Activated B cell treated with CpG ODN at 0.5 μM for 24 hours (primary cell): ENCODE measurements around the gene AGAP1. TPM values are rescaled to one million over a fixed set of nuclear protein-coding genes. Genes with fewer than 3 reads are reported as not detected.

Source experiments
- ATAC-seq: fragments of 200-7000 bp; cut with Tn5 transposase; one replicate; pipeline ENCODE4 v1.10.0; 2021; ENCODE audit warnings: low read depth, mild to moderate bottlenecking, moderate library complexity
- CTCF ChIA-PET: fragments of 350-600 bp; sonication (Branson Sonifier 250); formaldehyde crosslinking; loops from one replicate; lab custom pipeline; 2021; ENCODE audit warnings: antibody characterized with exemption; lab: Charles Lee
- POLR2A ChIA-PET: fragments of 350-600 bp; sonication (Branson Sonifier 250); formaldehyde crosslinking; loops from one replicate; lab custom pipeline; 2021; ENCODE audit warnings: antibody characterized with exemption; lab: Charles Lee
- DNase-seq: peaks from one replicate; pipeline ENCODE4 v3.0.0; 2022
- H3K27ac Mint-ChIP-seq: one replicate; pipeline ENCODE4 v1.8.0; 2020; ENCODE audit warnings: mixed read lengths
- H3K27me3 Mint-ChIP-seq: one replicate; pipeline ENCODE4 v1.8.0; 2021; ENCODE audit warnings: mixed read lengths
- H3K36me3 Mint-ChIP-seq: one replicate; pipeline ENCODE4 v1.8.0; 2021; ENCODE audit warnings: low read depth, mixed read lengths
- H3K4me1 Mint-ChIP-seq: one replicate; pipeline ENCODE4 v1.8.0; 2021; ENCODE audit warnings: mixed read lengths
- H3K4me3 Mint-ChIP-seq: one replicate; pipeline ENCODE4 v1.8.0; 2020; ENCODE audit warnings: mild to moderate bottlenecking, mixed read lengths
- H3K9me3 Mint-ChIP-seq: one replicate; pipeline ENCODE4 v1.8.0; 2020; ENCODE audit warnings: mixed read lengths
- CTCF ChIP-seq: fragments of 200-600 bp; IDR thresholded peaks from one replicate; pipeline ENCODE4 v1.8.0; 2022; ENCODE audit warnings: antibody characterized with exemption, mild to moderate bottlenecking
- intact Hi-C: fragments of 100-400 bp; cut with micrococcal nuclease; formaldehyde crosslinking; loops from one replicate; pipeline ENCODE4 v1.15.1; 2024
- total RNA-seq: library from RNA; stranded (reverse); gene quantifications from 2 replicates; pipeline ENCODE4 v1.2.3, GENCODE V29; 2022

The AGAP1 gene
- total RNA-seq, 1 donor from 2014 or later, result not detected

GRCh38 chr2:235516257-235516656, 22.4 kb downstream of the AGAP1 start:
- H3K27me3 Mint-ChIP-seq, result no peaks in the 10 kb centered on the region
- H3K36me3 Mint-ChIP-seq, result no peaks in the 10 kb centered on the region
- ATAC-seq (no peak), DNase-seq (no peak)
- ChIA-PET POLR2A (no interaction called here), CTCF (no interaction called here)
- intact Hi-C loops, result no loop called here
- H3K4me1 Mint-ChIP-seq, result no peaks in the 10 kb centered on the region
- no peak for TF ChIP-seq CTCF
- H3K9me3 Mint-ChIP-seq, result no peaks in the 10 kb centered on the region
- no peak overlapping the region for H3K4me3 Mint-ChIP-seq
- H3K27ac Mint-ChIP-seq, result no peak overlapping the region

- DNase-seq (no peak), ATAC-seq (no peak)
- Mint-ChIP-seq H3K27ac (no peak overlapping the region), H3K4me1 (no peaks in the 10 kb centered on the region), H3K36me3 (no peaks in the 10 kb centered on the region), H3K4me3 (no peak overlapping the region), H3K27me3 (peaks cover 2% of the 10 kb centered on the region), H3K9me3 (no peaks in the 10 kb centered on the region)
- ChIA-PET POLR2A (no interaction called here), CTCF (no interaction called here)
- intact Hi-C loops, result no loop called here
- no peak for TF ChIP-seq CTCF
Measured at GRCh38 chr2:235518322-235519090, 24.7 kb downstream of the AGAP1 start.

GRCh38 chr2:235520787-235521186, 26.9 kb downstream of the AGAP1 start:
- Mint-ChIP-seq H3K27ac (no peak overlapping the region), H3K27me3 (peaks cover 2% of the 10 kb centered on the region), H3K4me1 (no peaks in the 10 kb centered on the region), H3K9me3 (no peaks in the 10 kb centered on the region), H3K36me3 (no peaks in the 10 kb centered on the region), H3K4me3 (no peak overlapping the region)
- ATAC-seq, result no peak
- no peak for DNase-seq
- ChIA-PET CTCF (no interaction called here), POLR2A (no interaction called here)
- intact Hi-C loops, result no loop called here
- no peak for TF ChIP-seq CTCF

- POLR2A ChIA-PET, result no interaction called here
Measured at GRCh38 chr2:235521844-235522243, 28.0 kb downstream of the AGAP1 start.

GRCh38 chr2:235523021-235523420, 29.2 kb downstream of the AGAP1 start:
- peaks cover 2% of the 10 kb centered on the region for H3K27me3 Mint-ChIP-seq
- ChIA-PET POLR2A (no interaction called here), CTCF (no interaction called here)
- H3K9me3 Mint-ChIP-seq, result no peaks in the 10 kb centered on the region
- DNase-seq (no peak), ATAC-seq (no peak)
- no peaks in the 10 kb centered on the region for H3K4me1 Mint-ChIP-seq
- no peak overlapping the region for H3K4me3 Mint-ChIP-seq
- TF ChIP-seq CTCF, result no peak
- intact Hi-C loops, result no loop called here
- no peak overlapping the region for H3K27ac Mint-ChIP-seq
- H3K36me3 Mint-ChIP-seq, result no peaks in the 10 kb centered on the region

More at GRCh38 chr2:235521844-235522243, 28.0 kb downstream of the AGAP1 start:
- no peak for TF ChIP-seq CTCF
- no peaks in the 10 kb centered on the region for H3K36me3 Mint-ChIP-seq
- no peaks in the 10 kb centered on the region for H3K9me3 Mint-ChIP-seq
- no peak for ATAC-seq
- H3K27me3 Mint-ChIP-seq, result peaks cover 2% of the 10 kb centered on the region
- CTCF ChIA-PET, result no interaction called here
- H3K27ac Mint-ChIP-seq, result no peak overlapping the region
- H3K4me1 Mint-ChIP-seq, result no peaks in the 10 kb centered on the region
- H3K4me3 Mint-ChIP-seq, result no peak overlapping the region
- no peak for DNase-seq
- intact Hi-C loops, result no loop called here
